Loucy (cell line): ENCODE results near the gene PCDHGB1.

Experiments
- H2AFZ ChIP-seq: fragments of 200-600 bp; sonication (generic); 2 replicates; pipeline ENCODE4 v1.6.0; 2016; ENCODE audit warnings: antibody characterized with exemption, mild to moderate bottlenecking, low read length, moderate library complexity
- H3F3A ChIP-seq: fragments of 200-600 bp; 2 replicates; pipeline ENCODE4 v1.6.0; 2016; ENCODE audit warnings: antibody characterized with exemption, low read depth, mild to moderate bottlenecking
- H3K27me3 ChIP-seq: fragments of 200-600 bp; sonication (generic); 2 replicates; pipeline ENCODE4 v1.6.1; 2014; ENCODE audit warnings: low read length, mild to moderate bottlenecking; ENCODE audit not compliant: insufficient read depth, poor library complexity, severe bottlenecking
- H3K36me3 ChIP-seq: fragments of 200-600 bp; sonication (generic); 2 replicates; pipeline ENCODE4 v1.6.1; 2016; ENCODE audit warnings: low read length; ENCODE audit not compliant: insufficient read depth
- H3K4me1 ChIP-seq: fragments of 200-600 bp; sonication (generic); 2 replicates; pipeline ENCODE4 v1.5.1; 2014; ENCODE audit warnings: low read length, mild to moderate bottlenecking; ENCODE audit not compliant: insufficient read depth, poor library complexity, severe bottlenecking
- H3K4me2 ChIP-seq: fragments of 200-600 bp; sonication (generic); 2 replicates; pipeline ENCODE4 v1.6.0; 2014; ENCODE audit warnings: antibody characterized with exemption, low read length, low read depth, mild to moderate bottlenecking; ENCODE audit not compliant: poor library complexity, severe bottlenecking
- H3K4me3 ChIP-seq: fragments of 200-600 bp; sonication (generic); 2 replicates; pipeline ENCODE4 v1.5.1; 2014; ENCODE audit warnings: low read length, mild to moderate bottlenecking, mixed read lengths; ENCODE audit not compliant: poor library complexity, severe bottlenecking
- H3K79me2 ChIP-seq: fragments of 200-600 bp; sonication (generic); 2 replicates; pipeline ENCODE4 v1.6.1; 2014; ENCODE audit warnings: low read length; ENCODE audit not compliant: insufficient read depth
- H3K9ac ChIP-seq: fragments of 200-600 bp; sonication (generic); 2 replicates; pipeline ENCODE4 v1.6.0; 2014; ENCODE audit warnings: mild to moderate bottlenecking, low read depth, low read length, moderate library complexity; ENCODE audit not compliant: poor library complexity, severe bottlenecking
- H3K9me2 ChIP-seq: fragments of 200-600 bp; sonication (generic); replicated peaks from 2 replicates; pipeline ENCODE4 v1.6.1; 2016; ENCODE audit warnings: low read depth, low read length, mixed read lengths
- H3K9me3 ChIP-seq: fragments of 200-600 bp; sonication (generic); 2 replicates; pipeline ENCODE4 v1.6.1; 2014; ENCODE audit warnings: mild to moderate bottlenecking, antibody characterized with exemption, low read length, low read depth; ENCODE audit not compliant: insufficient read depth
- H4K20me1 ChIP-seq: fragments of 200-600 bp; sonication (generic); 2 replicates; pipeline ENCODE4 v1.6.0; 2014; ENCODE audit warnings: antibody characterized with exemption, low read length, mild to moderate bottlenecking; ENCODE audit not compliant: insufficient read depth, poor library complexity, severe bottlenecking
- EZH2phosphoT487 ChIP-seq: fragments of 200-600 bp; IDR thresholded peaks from 2 replicates; pipeline ENCODE4 v1.6.1; 2018; ENCODE audit warnings: antibody characterized with exemption, mild to moderate bottlenecking, moderate library complexity, borderline replicate concordance
- TF ChIP-seq, protein P1 (sequence below): fragments of 200-600 bp; sonication (generic); conservative IDR thresholded peaks from 2 replicates; pipeline ENCODE4 v1.5.1; 2014; ENCODE audit warnings: mild to moderate bottlenecking, antibody characterized with exemption, low read length

Gene PCDHGB1

DNA sequence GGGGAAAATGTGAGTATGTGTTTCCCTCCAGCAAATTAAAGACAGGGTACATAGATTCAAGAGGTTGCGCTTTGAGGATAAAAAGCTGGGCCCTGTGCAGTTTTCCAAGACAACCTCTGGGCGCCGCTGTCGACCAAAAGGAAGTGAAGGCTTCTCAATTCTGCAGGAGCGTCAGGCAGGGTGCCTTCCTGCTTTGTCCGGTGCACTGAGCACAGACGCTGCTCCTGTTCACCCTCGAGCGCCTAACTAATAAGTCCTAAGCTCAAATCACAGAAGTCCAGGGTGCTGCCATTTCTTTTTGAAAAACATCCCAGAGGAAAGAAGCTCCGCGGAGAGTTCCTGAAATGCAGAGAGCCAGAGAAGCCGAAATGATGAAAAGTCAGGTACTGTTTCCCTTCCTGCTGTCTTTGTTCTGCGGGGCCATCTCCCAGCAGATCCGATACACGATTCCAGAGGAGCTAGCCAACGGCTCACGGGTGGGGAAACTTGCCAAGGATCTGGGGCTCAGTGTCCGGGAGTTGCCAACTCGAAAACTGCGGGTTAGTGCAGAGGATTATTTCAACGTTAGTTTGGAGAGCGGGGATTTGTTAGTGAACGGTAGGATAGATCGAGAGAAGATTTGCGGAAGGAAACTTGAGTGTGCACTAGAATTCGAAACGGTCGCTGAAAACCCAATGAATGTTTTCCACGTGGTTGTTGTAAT is at the start of gene PCDHGB1:
PCDHGB1 (plus strand) TSS at position 183 of the 703 bp plus-strand sequence; CDS start at position 345, 162 bp downstream.
- Histone ChIP-seq H3K4me2 (no peak within 1 kb of the TSS), H3K9me2 (no peaks in the 10 kb centered on the region), H3K4me3 (peak within 1 kb of the TSS; percentile 44)

DNA sequence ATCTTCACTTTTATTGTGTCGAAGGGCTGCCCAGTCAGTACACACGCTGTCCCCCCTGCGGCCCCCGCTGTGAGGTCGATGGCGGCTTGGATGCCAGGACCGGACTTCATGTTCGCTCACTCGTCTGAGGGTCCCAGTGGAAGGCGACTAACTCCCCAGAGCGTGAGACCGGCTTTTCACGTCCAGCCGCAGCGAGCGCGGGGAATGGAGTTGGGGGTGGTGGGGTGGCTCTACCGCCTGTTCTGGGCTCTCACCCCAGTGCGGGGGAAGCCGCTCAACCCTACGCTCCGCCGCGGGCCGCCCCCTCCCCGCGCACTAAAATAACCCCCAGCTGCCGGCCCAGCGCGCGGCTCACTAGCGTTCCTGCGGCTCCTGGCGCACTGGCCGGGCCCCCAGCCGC is 46.1 kb upstream of the PCDHGB1 start, which contains the start of gene SLC25A2:
SLC25A2 (minus strand) TSS at position 294 of the 400 bp plus-strand sequence; CDS start at position 110, 184 bp downstream.
- no peak within 1 kb of the TSS for H2AFZ ChIP-seq
- H4K20me1 ChIP-seq: no peaks in the 10 kb centered on the region
- no peaks in the 10 kb centered on the region for H3K79me2 ChIP-seq
- TF ChIP-seq, protein P1, sequence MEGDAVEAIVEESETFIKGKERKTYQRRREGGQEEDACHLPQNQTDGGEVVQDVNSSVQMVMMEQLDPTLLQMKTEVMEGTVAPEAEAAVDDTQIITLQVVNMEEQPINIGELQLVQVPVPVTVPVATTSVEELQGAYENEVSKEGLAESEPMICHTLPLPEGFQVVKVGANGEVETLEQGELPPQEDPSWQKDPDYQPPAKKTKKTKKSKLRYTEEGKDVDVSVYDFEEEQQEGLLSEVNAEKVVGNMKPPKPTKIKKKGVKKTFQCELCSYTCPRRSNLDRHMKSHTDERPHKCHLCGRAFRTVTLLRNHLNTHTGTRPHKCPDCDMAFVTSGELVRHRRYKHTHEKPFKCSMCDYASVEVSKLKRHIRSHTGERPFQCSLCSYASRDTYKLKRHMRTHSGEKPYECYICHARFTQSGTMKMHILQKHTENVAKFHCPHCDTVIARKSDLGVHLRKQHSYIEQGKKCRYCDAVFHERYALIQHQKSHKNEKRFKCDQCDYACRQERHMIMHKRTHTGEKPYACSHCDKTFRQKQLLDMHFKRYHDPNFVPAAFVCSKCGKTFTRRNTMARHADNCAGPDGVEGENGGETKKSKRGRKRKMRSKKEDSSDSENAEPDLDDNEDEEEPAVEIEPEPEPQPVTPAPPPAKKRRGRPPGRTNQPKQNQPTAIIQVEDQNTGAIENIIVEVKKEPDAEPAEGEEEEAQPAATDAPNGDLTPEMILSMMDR: no peak
- TF ChIP-seq EZH2phosphoT487: no peak
- no peaks in the 10 kb centered on the region for H3F3A ChIP-seq
- H3K9me2 ChIP-seq: no peaks in the 10 kb centered on the region
- H3K4me2 ChIP-seq: no peak within 1 kb of the TSS
- H3K4me3 ChIP-seq: no peak within 1 kb of the TSS
- H3K27me3 ChIP-seq: no peaks in the 10 kb centered on the region
- H3K9me3 ChIP-seq: no peaks in the 10 kb centered on the region; the same call in 1 of the 2 replicates
- no peaks in the 10 kb centered on the region for H3K4me1 ChIP-seq
- H3K9ac ChIP-seq: no peak within 1 kb of the TSS
- no peaks in the 10 kb centered on the region for H3K36me3 ChIP-seq

More for the DNA sequence above, at the start of gene PCDHGB1:
- Histone ChIP-seq H3K36me3 (no peaks in the 10 kb centered on the region), H3K9ac (no peak within 1 kb of the TSS), H3K27me3 (no peaks in the 10 kb centered on the region), H3K9me3 (no peaks in the 10 kb centered on the region), H3K79me2 (no peaks in the 10 kb centered on the region), H2AFZ (peak within 1 kb of the TSS; percentile 59), H4K20me1 (no peaks in the 10 kb centered on the region), H3K4me1 (no peaks in the 10 kb centered on the region), H3F3A (no peaks in the 10 kb centered on the region)
- TF ChIP-seq EZH2phosphoT487: no peak
- TF ChIP-seq, protein P1: peak; percentile 65

DNA sequence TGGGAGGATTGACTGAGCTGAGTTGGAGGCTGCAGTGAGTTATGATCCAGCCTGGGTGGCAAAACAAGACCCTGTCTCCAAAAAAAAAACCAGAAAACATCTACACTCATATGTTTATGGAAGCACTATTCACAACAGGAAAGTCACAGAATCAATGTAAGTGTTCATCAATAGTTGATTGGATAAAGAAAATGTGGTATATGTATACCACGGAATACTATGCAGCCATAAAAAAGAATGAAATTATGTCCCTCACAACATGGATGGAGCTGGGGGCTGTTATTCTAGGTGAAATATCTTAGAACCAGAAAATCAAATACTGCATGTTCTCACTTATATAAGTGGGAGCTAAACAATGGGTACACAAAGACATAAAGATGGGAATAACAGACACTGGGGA is 43.3 kb upstream of the PCDHGB1 start:
- Histone ChIP-seq H3K9me3 (no peaks in the 10 kb centered on the region; the same call in 1 of the 2 replicates), H3K4me3 (no peak overlapping the region), H4K20me1 (no peaks in the 10 kb centered on the region), H3F3A (no peaks in the 10 kb centered on the region), H3K4me1 (no peaks in the 10 kb centered on the region), H3K36me3 (no peaks in the 10 kb centered on the region), H3K27me3 (no peaks in the 10 kb centered on the region), H3K4me2 (no peak overlapping the region), H3K79me2 (no peaks in the 10 kb centered on the region), H2AFZ (no peak overlapping the region), H3K9ac (no peak overlapping the region), H3K9me2 (no peaks in the 10 kb centered on the region)
- TF ChIP-seq EZH2phosphoT487: no peak
- TF ChIP-seq, protein P1: no peak
